Endothelial cell (in vitro differentiated cells): Measurements from ENCODE around the gene ADGRA1. TPM values are rescaled to one million over a fixed set of nuclear protein-coding genes. Genes with fewer than 3 reads are reported as not detected.

Source experiments
- DNase-seq: peaks from one replicate; pipeline ENCODE4 v3.0.0; 2021; ENCODE audit warnings: low spot score
- H3K27ac Mint-ChIP-seq: one replicate; pipeline ENCODE4 v1.8.0; 2021; ENCODE audit warnings: mixed read lengths, inconsistent platforms; ENCODE audit not compliant: unreplicated experiment
- H3K27me3 Mint-ChIP-seq: one replicate; pipeline ENCODE4 v1.8.0; 2021; ENCODE audit warnings: mild to moderate bottlenecking, moderate library complexity, mixed read lengths, inconsistent platforms; ENCODE audit not compliant: unreplicated experiment
- H3K36me3 Mint-ChIP-seq: one replicate; pipeline ENCODE4 v1.8.0; 2021; ENCODE audit warnings: mild to moderate bottlenecking, low read depth, mixed read lengths, inconsistent platforms; ENCODE audit not compliant: unreplicated experiment
- H3K4me1 Mint-ChIP-seq: one replicate; pipeline ENCODE4 v1.8.0; 2021; ENCODE audit warnings: mild to moderate bottlenecking, mixed read lengths, inconsistent platforms; ENCODE audit not compliant: unreplicated experiment
- H3K4me3 Mint-ChIP-seq: one replicate; pipeline ENCODE4 v1.8.0; 2021; ENCODE audit warnings: mild to moderate bottlenecking, mixed read lengths, inconsistent platforms; ENCODE audit not compliant: unreplicated experiment
- H3K9me3 Mint-ChIP-seq: one replicate; pipeline ENCODE4 v1.8.0; 2021; ENCODE audit warnings: mixed read lengths, inconsistent platforms; ENCODE audit not compliant: unreplicated experiment
- CTCF ChIP-seq: fragments of 200-600 bp; sonication (generic); IDR thresholded peaks from one replicate; pipeline ENCODE4 v1.5.0; 2021; ENCODE audit warnings: antibody characterized with exemption; ENCODE audit not compliant: unreplicated experiment
- total RNA-seq: library from RNA; stranded (reverse); fragmentation: NEBNext Ultra II Directional; extraction: Animal tissue kit (Norgen Biotek cat#: 25700); gene quantifications from one replicate; pipeline ENCODE4 v1.2.1, GENCODE V29; 2021; ENCODE audit not compliant: unreplicated experiment

ADGRA1 gene
- total RNA-seq, 1 donor from 2014 or later = not detected

- no peak for DNase-seq
- H3K27ac Mint-ChIP-seq = no peak overlapping the region
- H3K27me3 Mint-ChIP-seq = peaks cover 7% of the 10 kb centered on the region
- no peaks in the 10 kb centered on the region for H3K4me1 Mint-ChIP-seq
- TF ChIP-seq CTCF = no peak
- H3K36me3 Mint-ChIP-seq = no peaks in the 10 kb centered on the region
- no peak overlapping the region for H3K4me3 Mint-ChIP-seq
- no peaks in the 10 kb centered on the region for H3K9me3 Mint-ChIP-seq
These were observed 47.5 kb upstream of the ADGRA1 start for GRCh38 chr10:133040198-133040597.

GRCh38 chr10:133041101-133041500 lies 46.6 kb upstream of the ADGRA1 start:
- no peaks in the 10 kb centered on the region for H3K4me1 Mint-ChIP-seq
- H3K9me3 Mint-ChIP-seq = no peaks in the 10 kb centered on the region
- DNase-seq = no peak
- no peak overlapping the region for H3K4me3 Mint-ChIP-seq
- H3K27ac Mint-ChIP-seq = no peak overlapping the region
- no peak for TF ChIP-seq CTCF
- H3K27me3 Mint-ChIP-seq = peaks cover 7% of the 10 kb centered on the region
- H3K36me3 Mint-ChIP-seq = no peaks in the 10 kb centered on the region

GRCh38 chr10:133042061-133042460 lies 45.7 kb upstream of the ADGRA1 start:
- Mint-ChIP-seq H3K9me3 (no peaks in the 10 kb centered on the region), H3K4me1 (no peaks in the 10 kb centered on the region), H3K27me3 (peaks cover 7% of the 10 kb centered on the region), H3K36me3 (no peaks in the 10 kb centered on the region), H3K27ac (no peak overlapping the region), H3K4me3 (no peak overlapping the region)
- no peak for DNase-seq
- TF ChIP-seq CTCF = no peak

GRCh38 chr10:133042816-133043215 lies 44.9 kb upstream of the ADGRA1 start:
- Mint-ChIP-seq H3K27me3 (peaks cover 7% of the 10 kb centered on the region), H3K27ac (no peak overlapping the region)
- TF ChIP-seq CTCF = no peak

GRCh38 chr10:133043541-133044225 lies 44.0 kb upstream of the ADGRA1 start:
- Mint-ChIP-seq H3K4me1 (no peaks in the 10 kb centered on the region), H3K27me3 (peaks cover 7% of the 10 kb centered on the region), H3K9me3 (no peaks in the 10 kb centered on the region), H3K27ac (no peak overlapping the region), H3K36me3 (no peaks in the 10 kb centered on the region), H3K4me3 (no peak overlapping the region)
- no peak for TF ChIP-seq CTCF
- DNase-seq = no peak

More at GRCh38 chr10:133042816-133043215, 44.9 kb upstream of the ADGRA1 start:
- H3K4me3 Mint-ChIP-seq = no peak overlapping the region
- DNase-seq = no peak
- no peaks in the 10 kb centered on the region for H3K4me1 Mint-ChIP-seq
- no peaks in the 10 kb centered on the region for H3K36me3 Mint-ChIP-seq
- no peaks in the 10 kb centered on the region for H3K9me3 Mint-ChIP-seq
